Measurements from ENCODE around the gene GMIP.

Gene GMIP

GRCh38 chr19:19662871-19663255, 19.4 kb upstream of the GMIP start:
- peak overlapping the region; percentile 91 for H3K27ac ChIP-seq
- no peak for TF ChIP-seq CTCF (conservative IDR thresholded peaks at IDR 0.05)
- no peak for TF ChIP-seq ZFX (IDR thresholded peaks at IDR 0.05)

DNA sequence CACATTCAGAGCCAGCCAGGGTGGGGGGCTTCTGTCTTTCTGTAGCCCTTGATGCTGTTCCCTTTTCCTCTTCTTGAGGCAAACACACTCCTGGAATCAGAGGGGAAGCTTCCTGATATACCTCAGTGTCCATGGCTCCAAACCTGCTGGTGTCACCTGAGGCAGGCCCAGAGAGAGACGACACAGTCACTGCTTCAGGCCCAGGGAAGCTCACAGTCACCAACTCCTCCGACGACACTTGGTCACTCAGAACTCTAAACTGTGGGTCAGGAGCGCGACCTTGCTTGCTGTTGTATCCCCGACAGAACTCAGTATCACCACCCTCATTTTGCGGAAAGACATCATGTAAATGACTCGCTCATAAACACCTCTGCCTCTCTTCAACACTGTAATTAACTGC, 18.9 kb upstream of the GMIP start:
- TF ChIP-seq ZFX (IDR thresholded peaks at IDR 0.05) = no peak
- TF ChIP-seq CTCF (conservative IDR thresholded peaks at IDR 0.05) = no peak
- H3K27ac ChIP-seq = peak overlapping the region; percentile 91

DNA sequence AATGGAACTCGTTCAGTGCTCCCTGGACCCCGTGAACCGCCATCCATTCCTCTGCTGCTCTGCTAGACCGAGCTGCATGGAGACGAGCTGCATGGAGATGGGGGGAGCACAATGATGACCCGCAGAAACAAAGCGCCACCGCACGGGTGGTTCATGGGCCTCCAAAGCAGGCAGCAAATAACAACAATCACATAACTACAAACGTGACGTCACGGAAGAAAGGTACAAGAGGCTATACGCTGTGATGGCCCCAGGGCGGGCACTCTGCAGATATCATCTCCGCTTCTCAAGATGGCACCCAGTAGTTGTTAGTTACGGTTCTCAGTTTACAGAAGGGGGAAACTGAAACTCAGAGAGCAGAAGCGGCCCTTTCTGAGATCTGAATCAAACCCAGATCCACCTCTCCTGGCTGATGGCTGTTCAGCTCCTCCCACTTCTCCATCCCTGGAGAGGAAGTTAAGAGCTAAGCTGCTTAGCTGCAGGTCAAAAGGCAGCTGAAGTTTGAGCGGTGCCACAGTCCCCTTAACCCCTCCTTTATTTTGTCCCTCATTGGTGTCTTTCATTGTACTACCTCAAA, 18.3 kb upstream of the GMIP start:
- TF ChIP-seq ZFX (IDR thresholded peaks at IDR 0.05) (no peak), CTCF (conservative IDR thresholded peaks at IDR 0.05) (no peak)

DNA sequence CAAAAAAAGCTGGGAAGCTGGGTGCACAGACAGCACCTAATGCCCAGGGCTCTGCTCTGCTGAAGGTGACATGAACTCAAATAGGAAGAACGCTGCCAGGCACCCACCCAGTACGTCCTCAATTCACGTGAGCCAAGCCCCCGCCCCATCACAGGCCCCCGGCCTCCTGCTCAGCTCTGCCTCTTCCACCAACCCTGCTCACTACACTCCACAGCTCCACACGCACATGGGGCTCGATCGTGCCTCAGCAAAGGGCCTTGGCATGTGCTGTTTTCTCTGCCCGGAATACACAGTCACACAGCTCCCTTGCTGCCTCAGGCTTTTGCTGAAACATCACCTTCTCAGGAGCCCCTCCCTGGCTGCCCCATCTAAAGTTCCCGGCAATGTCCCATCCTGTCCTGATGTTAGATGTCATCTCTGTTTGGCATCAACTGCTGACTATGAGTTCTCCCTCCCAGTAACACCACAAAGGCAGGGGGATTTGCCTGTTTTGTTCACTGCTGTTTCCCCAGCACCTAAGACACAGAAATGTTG, 17.8 kb upstream of the GMIP start:
- H3K27ac ChIP-seq = no peak overlapping the region
- no peak for TF ChIP-seq CTCF (conservative IDR thresholded peaks at IDR 0.05)
- no peak for TF ChIP-seq ZFX (IDR thresholded peaks at IDR 0.05)

More for the DNA sequence above, 18.3 kb upstream of the GMIP start:
- no peak overlapping the region for H3K27ac ChIP-seq

- TF ChIP-seq ZFX (IDR thresholded peaks at IDR 0.05) (no peak), CTCF (conservative IDR thresholded peaks at IDR 0.05) (no peak)
- no peak overlapping the region for H3K27ac ChIP-seq
Measured at GRCh38 chr19:19659646-19660245, 16.3 kb upstream of the GMIP start.

DNA sequence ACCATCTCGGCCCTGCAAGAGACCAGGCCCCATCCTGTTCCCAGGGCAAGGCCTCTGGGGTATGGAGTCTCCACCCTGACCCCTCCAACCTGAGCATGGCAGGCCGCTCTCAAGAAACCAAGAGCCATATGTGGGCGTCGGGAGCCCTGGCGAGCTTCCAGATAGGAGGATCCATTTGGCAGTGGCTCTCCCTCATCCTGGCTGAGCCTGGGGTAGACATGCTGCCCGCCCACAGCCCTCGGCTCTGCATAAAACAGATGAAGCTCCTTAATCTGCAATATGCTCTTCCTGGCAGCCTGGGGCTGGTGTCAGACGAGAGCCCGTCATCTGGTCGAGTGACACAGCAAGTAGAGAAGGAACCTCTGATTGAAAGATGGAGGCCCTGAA, 13.9 kb upstream of the GMIP start:
- TF ChIP-seq CTCF (conservative IDR thresholded peaks at IDR 0.05) = no peak
- no peak for TF ChIP-seq ZFX (IDR thresholded peaks at IDR 0.05)
- no peak overlapping the region for H3K27ac ChIP-seq

DNA sequence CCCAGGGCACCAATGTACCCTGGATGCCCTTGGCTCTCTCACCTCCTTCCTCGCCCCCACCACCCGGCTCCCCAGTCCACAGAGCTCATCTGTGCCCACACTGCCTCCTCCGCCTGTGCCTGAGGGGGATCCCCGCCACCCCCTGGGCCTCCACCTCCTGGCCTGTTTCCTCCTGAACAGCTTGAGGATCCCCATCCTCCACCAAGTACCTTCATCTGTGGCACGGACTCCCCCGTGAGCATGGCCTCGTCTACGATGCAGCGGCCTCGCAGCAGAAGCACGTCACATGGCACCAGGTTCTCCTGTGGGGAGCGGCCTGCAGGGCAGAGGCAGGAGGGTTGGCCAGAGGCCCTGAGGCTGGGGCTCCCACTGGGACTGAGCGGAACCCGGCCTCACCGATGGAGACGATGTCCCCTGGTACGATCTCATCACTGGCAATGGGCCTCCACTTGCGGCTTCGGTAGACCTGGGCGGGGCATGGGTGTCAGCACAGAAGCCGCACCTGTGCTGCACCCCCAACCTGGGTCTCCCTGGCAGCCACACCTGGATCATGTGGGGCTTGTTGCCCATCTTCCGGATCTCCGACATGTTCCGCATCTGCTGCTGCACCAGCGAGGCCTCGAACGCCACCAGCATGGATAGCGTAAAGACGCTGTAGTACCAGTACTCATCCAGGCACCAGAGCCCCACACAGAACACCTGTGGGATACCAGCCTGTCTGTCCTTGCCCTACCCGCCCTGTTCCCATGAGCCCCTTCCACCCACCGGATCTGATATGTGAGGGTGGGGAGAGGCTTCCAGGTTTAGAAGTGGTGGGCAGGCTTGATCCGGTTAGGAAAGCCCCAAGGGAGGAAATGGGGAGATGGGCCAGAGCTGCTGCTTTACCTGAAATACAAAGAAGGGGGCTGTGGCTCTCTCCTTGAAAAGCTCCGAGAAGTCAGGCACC, 13.3 kb upstream of the GMIP start:
- TF ChIP-seq ZFX (IDR thresholded peaks at IDR 0.05) (no peak), CTCF (conservative IDR thresholded peaks at IDR 0.05) (no peak)
- no peak overlapping the region for H3K27ac ChIP-seq
